H9 (cell line): ENCODE measurements around the gene IER5L. TPM values are rescaled to one million over a fixed set of nuclear protein-coding genes. Genes with fewer than 3 reads are reported as not detected.

ENCODE experiments used
- DNase-seq: peaks from one replicate; pipeline ENCODE4 v3.0.0-alpha.2; 2017
- H2AFZ ChIP-seq: one replicate; pipeline ENCODE4 v1.6.1; 2013; ENCODE audit warnings: mild to moderate bottlenecking, low read length, control low read depth, moderate library complexity
- H2AK5ac ChIP-seq: 2 replicates; pipeline ENCODE4 v1.6.1; 2013; ENCODE audit warnings: low read length, control low read depth, mixed read lengths; ENCODE audit not compliant: insufficient read length
- H2BK120ac ChIP-seq: one replicate; pipeline ENCODE4 v1.6.1; 2013; ENCODE audit warnings: low read depth, mild to moderate bottlenecking, low read length, control low read depth, inconsistent platforms; ENCODE audit not compliant: poor library complexity, severe bottlenecking
- H2BK12ac ChIP-seq: 2 replicates; pipeline ENCODE4 v1.6.1; 2013; ENCODE audit warnings: low read length, control low read depth, mixed read lengths, low read depth; ENCODE audit not compliant: insufficient read length
- H2BK15ac ChIP-seq: 2 replicates; pipeline ENCODE4 v1.6.1; 2013; ENCODE audit warnings: low read depth, low read length, control low read depth
- H2BK20ac ChIP-seq: one replicate; pipeline ENCODE4 v1.6.1; 2013; ENCODE audit warnings: low read depth, mild to moderate bottlenecking, low read length, control low read depth, inconsistent platforms; ENCODE audit not compliant: poor library complexity, severe bottlenecking
- H2BK5ac ChIP-seq: 2 replicates; pipeline ENCODE4 v1.6.1; 2013; ENCODE audit warnings: low read length, control low read depth, mixed read lengths; ENCODE audit not compliant: insufficient read length
- H3K14ac ChIP-seq: 2 replicates; pipeline ENCODE4 v1.6.1; 2013; ENCODE audit warnings: low read length, control low read depth; ENCODE audit not compliant: insufficient read depth
- H3K18ac ChIP-seq: 2 replicates; pipeline ENCODE4 v1.6.1; 2013; ENCODE audit warnings: low read depth, mild to moderate bottlenecking, mixed read lengths, low read length, control low read depth; ENCODE audit not compliant: insufficient read length
- H3K23ac ChIP-seq: 2 replicates; pipeline ENCODE4 v1.6.1; 2013; ENCODE audit warnings: low read length, control low read depth, mixed read lengths, low read depth; ENCODE audit not compliant: insufficient read length
- H3K23me2 ChIP-seq: 2 replicates; pipeline ENCODE4 v1.6.1; 2013; ENCODE audit warnings: low read depth, mild to moderate bottlenecking, mixed read lengths, low read length, control low read depth; ENCODE audit not compliant: insufficient read length, poor library complexity, severe bottlenecking
- H3K27ac ChIP-seq: 2 replicates; pipeline ENCODE4 v1.5.1; 2013; ENCODE audit warnings: low read length, control low read depth, mixed read lengths, low read depth; ENCODE audit not compliant: insufficient read length
- H3K27me3 ChIP-seq: 2 replicates; pipeline ENCODE4 v1.6.1; 2013; ENCODE audit warnings: low read length, control low read depth, inconsistent platforms; ENCODE audit not compliant: insufficient read depth
- H3K4ac ChIP-seq: 2 replicates; pipeline ENCODE4 v1.6.1; 2013; ENCODE audit warnings: low read depth, mild to moderate bottlenecking, control low read depth, inconsistent platforms, low read length, moderate library complexity
- H3K4me1 ChIP-seq: 2 replicates; pipeline ENCODE4 v1.6.1; 2013; ENCODE audit warnings: low read length, control low read depth, inconsistent platforms; ENCODE audit not compliant: insufficient read depth
- H3K4me2 ChIP-seq: 2 replicates; pipeline ENCODE4 v1.6.1; 2013; ENCODE audit warnings: low read length, control low read depth, mixed read lengths; ENCODE audit not compliant: insufficient read length, insufficient read depth
- H3K56ac ChIP-seq: 2 replicates; pipeline ENCODE4 v1.6.1; 2013; ENCODE audit warnings: low read depth, mild to moderate bottlenecking, mixed read lengths, low read length, control low read depth; ENCODE audit not compliant: insufficient read length
- H3K79me1 ChIP-seq: 2 replicates; pipeline ENCODE4 v1.6.1; 2013; ENCODE audit warnings: low read depth, mild to moderate bottlenecking, moderate library complexity, low read length, control low read depth, inconsistent platforms; ENCODE audit not compliant: insufficient read depth, poor library complexity, severe bottlenecking
- H3K79me2 ChIP-seq: 2 replicates; pipeline ENCODE4 v1.6.1; 2013; ENCODE audit warnings: low read length, control low read depth, inconsistent platforms; ENCODE audit not compliant: insufficient read depth
- H3K9ac ChIP-seq: 2 replicates; pipeline ENCODE4 v1.6.1; 2013; ENCODE audit warnings: low read length, control low read depth, mixed read lengths; ENCODE audit not compliant: insufficient read length; ENCODE audit errors: extremely low read depth
- H3K9me3 ChIP-seq: one replicate; pipeline ENCODE4 v1.6.1; 2013; ENCODE audit warnings: low read depth, low read length, inconsistent platforms; ENCODE audit not compliant: control insufficient read depth
- H3T11ph ChIP-seq: one replicate; pipeline ENCODE4 v1.6.1; 2013; ENCODE audit warnings: mild to moderate bottlenecking, low read length, control low read depth, inconsistent platforms
- H4K20me1 ChIP-seq: one replicate; pipeline ENCODE4 v1.6.1; 2013; ENCODE audit not compliant: control insufficient read depth, insufficient read length, insufficient read depth
- H4K5ac ChIP-seq: 2 replicates; pipeline ENCODE4 v1.6.1; 2013; ENCODE audit warnings: low read depth, mild to moderate bottlenecking, mixed read lengths, low read length, control low read depth; ENCODE audit not compliant: insufficient read length
- H4K8ac ChIP-seq: replicated peaks from 2 replicates; pipeline ENCODE4 v1.6.1; 2013; ENCODE audit warnings: low read length, control low read depth, mixed read lengths, low read depth; ENCODE audit not compliant: insufficient read length
- H4K91ac ChIP-seq: 2 replicates; pipeline ENCODE4 v1.6.1; 2013; ENCODE audit warnings: low read depth, mild to moderate bottlenecking, moderate library complexity, mixed read lengths, low read length, control low read depth; ENCODE audit not compliant: insufficient read length
- H3K27ac Mint-ChIP-seq, 3 experiments: 2 replicates in 2 of 3; 3 replicates in 1 of 3; pipeline ENCODE4 v1.8.0; 2020 to 2021; ENCODE audit warnings: mixed read lengths in 3 of 3, mild to moderate bottlenecking in 1 of 3, moderate library complexity in 1 of 3
- H3K27me3 Mint-ChIP-seq: 2 replicates; pipeline ENCODE4 v1.8.0; 2021; ENCODE audit warnings: low read depth, mild to moderate bottlenecking, moderate library complexity, mixed read lengths
- H3K36me3 Mint-ChIP-seq, 3 experiments: 2 replicates in 2 of 3; 3 replicates in 1 of 3; pipeline ENCODE4 v1.8.0; 2020 to 2021; ENCODE audit warnings: low read depth in 3 of 3, mixed read lengths in 3 of 3; ENCODE audit not compliant: insufficient read depth in 1 of 3
- H3K4me1 Mint-ChIP-seq, 2 experiments: 2 replicates each; pipeline ENCODE4 v1.8.0; 2020; ENCODE audit warnings: mixed read lengths in 2 of 2
- H3K4me3 Mint-ChIP-seq, 2 experiments: 2 replicates in 1 of 2; 3 replicates in 1 of 2; pipeline ENCODE4 v1.8.0; 2020 to 2021; ENCODE audit warnings: mild to moderate bottlenecking in 2 of 2, mixed read lengths in 2 of 2, moderate library complexity in 1 of 2
- H3K9me3 Mint-ChIP-seq, 2 experiments: 2 replicates in 1 of 2; 3 replicates in 1 of 2; pipeline ENCODE4 v1.8.0; 2020; ENCODE audit warnings: mild to moderate bottlenecking in 2 of 2, mixed read lengths in 2 of 2, moderate library complexity in 1 of 2
- CTCF ChIP-seq: fragments of 200-600 bp; sonication (generic); conservative IDR thresholded peaks from 3 replicates; pipeline ENCODE4 v1.8.0; 2021; ENCODE audit warnings: antibody characterized with exemption, mild to moderate bottlenecking
- WGBS: extraction: QIAGEN DNeasy Blood & Tissue Kit; methylation state at CpG from one replicate; pipeline ENCODE4 v1.1.7; 2013; ENCODE audit warnings: missing lambda C conversion rate, low lambda C conversion rate, mixed read lengths; ENCODE audit not compliant: insufficient read length; ENCODE audit errors: extremely low coverage; 5-methylcytosine and 5-hydroxymethylcytosine counted together
- total RNA-seq: library from RNA; stranded (reverse); gene quantifications from 2 replicates; pipeline ENCODE4 v1.2.1, GENCODE V29; 2021

The IER5L gene
- total RNA-seq, 1 experiment from 2014 or later, result 1.0 TPM

DNA sequence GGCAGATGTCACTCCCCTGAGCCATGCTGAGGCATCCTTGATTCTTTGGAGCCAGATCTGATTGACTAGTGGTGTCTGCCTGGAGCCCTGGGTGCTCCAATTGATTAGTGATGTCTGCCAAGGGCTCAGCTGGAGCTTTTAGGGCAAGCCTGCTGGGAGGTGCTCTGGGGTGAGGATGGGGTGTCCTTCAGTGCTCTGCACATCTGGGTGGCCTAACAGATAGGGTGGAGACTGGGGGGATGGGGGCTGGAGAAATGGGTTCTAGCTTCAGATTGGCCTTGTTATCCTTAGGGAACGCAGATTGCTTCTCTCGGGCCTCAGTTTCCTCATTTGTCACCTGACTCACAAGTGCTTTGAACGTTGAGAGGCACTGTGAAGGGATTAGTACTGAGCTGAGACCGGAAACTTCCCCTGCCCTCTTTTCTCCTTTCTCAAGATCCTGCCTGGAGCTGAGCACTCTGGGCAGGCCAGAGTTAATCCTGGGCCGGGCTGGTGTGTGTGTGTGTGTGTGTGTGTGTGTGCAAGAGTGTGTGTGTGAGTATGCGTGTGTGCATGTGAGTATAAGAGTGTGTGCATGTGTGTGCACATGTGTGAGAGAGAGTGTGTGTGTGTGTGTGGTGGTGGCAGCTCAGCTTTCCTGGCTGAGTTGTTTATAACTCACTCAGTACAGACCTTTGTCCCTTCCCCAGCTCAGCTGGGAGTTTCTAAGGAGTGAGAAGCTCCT, 5.6 kb upstream of the IER5L start:
- no peak overlapping the region for H3K18ac ChIP-seq
- H4K91ac ChIP-seq, result no peak overlapping the region

More for the DNA sequence above, 5.6 kb upstream of the IER5L start:
- Mint-ChIP-seq H3K27me3 (peaks cover 99% of the 10 kb centered on the region), H3K4me1 (peaks cover 17 to 24% of the 10 kb centered on the region in 2 experiments), H3K36me3 (no peaks in the 10 kb centered on the region; a peak in 1 of 7 replicates), H3K27ac (no peak overlapping the region; a peak in 1 of 7 replicates), H3K4me3 (no peak overlapping the region), H3K9me3 (peaks cover 3% of the 10 kb centered on the region in 2 experiments; a peak in 2 of 5 replicates)
- Histone ChIP-seq H3K9me3 (no peaks in the 10 kb centered on the region), H3K23ac (no peak overlapping the region), H3K27ac (no peak overlapping the region), H2BK120ac (no peak overlapping the region), H3K4me2 (no peak overlapping the region), H2BK12ac (no peak overlapping the region), H3K9ac (no peak overlapping the region), H3K14ac (no peak overlapping the region), H3K56ac (no peak overlapping the region), H4K8ac (no peak overlapping the region), H2AK5ac (no peak overlapping the region), H3K79me2 (no peaks in the 10 kb centered on the region), H3K4ac (no peak overlapping the region), H2BK20ac (no peak overlapping the region), H3K23me2 (no peaks in the 10 kb centered on the region), H2AFZ (no peak overlapping the region), H3K79me1 (no peaks in the 10 kb centered on the region), H2BK5ac (no peak overlapping the region), H3K27me3 (peaks cover 45% of the 10 kb centered on the region), H4K5ac (no peak overlapping the region), H3T11ph (no peak overlapping the region), H3K4me1 (no peaks in the 10 kb centered on the region), H4K20me1 (no peaks in the 10 kb centered on the region), H2BK15ac (no peak overlapping the region)
- no CpG with 5 or more reads among the region's 6 CpGs for WGBS
- no peak for DNase-seq
- no peak for TF ChIP-seq CTCF
